Measurements from ENCODE around the gene ARFGAP3.
"Not testable (repeated sequence)": the region's sequence is repeated elsewhere in the genome, so short reads cannot be mapped to it uniquely, and the experiment has no call there.

ARFGAP3 gene

DNA sequence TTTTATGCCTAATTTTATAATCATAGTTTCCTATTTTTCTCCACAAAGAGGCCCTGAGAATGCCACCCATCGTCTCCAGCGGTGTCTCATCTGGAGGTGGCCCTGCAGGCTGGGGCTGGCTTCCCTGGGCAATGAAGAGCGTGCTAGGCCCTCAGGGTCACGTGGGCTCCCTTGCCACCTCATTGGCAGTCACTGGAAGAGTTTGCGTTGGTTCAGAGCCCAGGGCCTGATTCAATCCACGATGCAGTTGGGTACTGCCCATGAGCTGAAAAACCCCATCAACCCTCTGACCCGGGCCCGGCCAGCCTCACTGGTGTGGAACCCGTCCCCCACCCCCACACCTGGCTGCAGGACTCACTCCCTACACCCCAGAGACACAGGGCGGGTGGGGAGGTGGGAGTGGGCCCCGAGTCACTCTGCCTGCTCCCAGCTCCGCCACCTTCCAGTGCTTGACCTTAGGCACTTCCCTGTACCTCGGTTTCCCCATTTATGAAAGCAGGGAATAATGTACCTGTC is 93.0 kb downstream of the ARFGAP3 start:
- TF ChIP-seq POLR2AphosphoS5 (IDR thresholded peaks at IDR 0.05; ENCODE audit: borderline replicate concordance, low read depth, low read length) (no peak), FOXP2 (optimal IDR thresholded peaks at IDR 0.05; ENCODE audit: control extremely low read depth, extremely low read length, insufficient read depth) (no peak), EZH2 (IDR thresholded peaks at IDR 0.05) (no peak)
- Histone ChIP-seq H3K9me3 (ENCODE audit: low read depth, low read length) (no peaks in the 10 kb centered on the region), H3K27ac (no peak overlapping the region), H3K4me3 (no peak overlapping the region), H3K36me3 (ENCODE audit: insufficient read depth, low read length) (no peaks in the 10 kb centered on the region), H3K9ac (ENCODE audit: insufficient read length) (no peak overlapping the region)
- DNase-seq (ENCODE audit: low read depth, low spot score): no peak

DNA sequence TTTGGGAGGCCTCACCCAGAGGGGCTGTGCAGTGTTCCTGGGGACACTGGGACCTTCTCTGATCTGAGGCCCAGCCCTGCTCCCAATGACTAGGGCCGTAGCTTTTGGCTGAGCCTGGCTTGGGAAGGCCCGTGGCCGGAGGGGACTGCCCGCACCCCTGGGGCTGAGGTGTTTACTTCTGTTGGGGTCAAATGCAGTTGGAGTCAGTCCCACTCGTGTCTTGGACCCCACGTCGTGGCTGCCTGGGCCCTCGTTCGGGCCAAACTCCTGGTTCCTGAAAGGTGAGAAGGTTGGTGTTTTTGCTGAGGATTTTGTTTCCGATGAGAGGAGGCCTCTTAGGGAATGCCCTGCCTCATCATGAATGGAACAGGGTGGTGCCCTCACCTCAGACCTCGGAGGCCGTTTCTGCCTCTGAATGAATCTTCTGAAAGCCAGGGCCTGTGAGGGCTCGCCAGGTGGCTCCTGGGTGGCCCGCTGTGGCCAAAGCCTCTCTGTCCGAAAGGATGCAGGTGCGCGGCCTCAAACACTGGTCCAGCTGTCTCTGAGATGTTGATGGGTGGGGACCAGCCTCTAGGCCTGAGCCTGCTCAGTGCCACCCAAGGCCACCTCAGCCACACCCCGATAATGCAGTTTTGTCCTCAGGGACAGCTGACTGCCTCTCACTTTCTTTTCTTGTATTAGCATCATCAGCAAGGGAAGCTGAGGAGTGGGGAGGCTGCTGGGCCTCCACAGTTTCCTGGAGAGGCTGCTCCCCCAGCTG is 96.1 kb downstream of the ARFGAP3 start:
- no peak for DNase-seq (ENCODE audit: low read depth, low spot score)
- no peak overlapping the region for H3K9ac ChIP-seq (ENCODE audit: insufficient read length)
- no peak for TF ChIP-seq EZH2 (IDR thresholded peaks at IDR 0.05)
- no peak for TF ChIP-seq POLR2AphosphoS5 (IDR thresholded peaks at IDR 0.05; ENCODE audit: borderline replicate concordance, low read depth, low read length)
- no peak for TF ChIP-seq FOXP2 (optimal IDR thresholded peaks at IDR 0.05; ENCODE audit: control extremely low read depth, extremely low read length, insufficient read depth)
- H3K9me3 ChIP-seq (ENCODE audit: low read depth, low read length): no peaks in the 10 kb centered on the region
- H3K4me3 ChIP-seq: no peak overlapping the region
- H3K36me3 ChIP-seq (ENCODE audit: insufficient read depth, low read length): no peaks in the 10 kb centered on the region
- no peak overlapping the region for H3K27ac ChIP-seq

DNA sequence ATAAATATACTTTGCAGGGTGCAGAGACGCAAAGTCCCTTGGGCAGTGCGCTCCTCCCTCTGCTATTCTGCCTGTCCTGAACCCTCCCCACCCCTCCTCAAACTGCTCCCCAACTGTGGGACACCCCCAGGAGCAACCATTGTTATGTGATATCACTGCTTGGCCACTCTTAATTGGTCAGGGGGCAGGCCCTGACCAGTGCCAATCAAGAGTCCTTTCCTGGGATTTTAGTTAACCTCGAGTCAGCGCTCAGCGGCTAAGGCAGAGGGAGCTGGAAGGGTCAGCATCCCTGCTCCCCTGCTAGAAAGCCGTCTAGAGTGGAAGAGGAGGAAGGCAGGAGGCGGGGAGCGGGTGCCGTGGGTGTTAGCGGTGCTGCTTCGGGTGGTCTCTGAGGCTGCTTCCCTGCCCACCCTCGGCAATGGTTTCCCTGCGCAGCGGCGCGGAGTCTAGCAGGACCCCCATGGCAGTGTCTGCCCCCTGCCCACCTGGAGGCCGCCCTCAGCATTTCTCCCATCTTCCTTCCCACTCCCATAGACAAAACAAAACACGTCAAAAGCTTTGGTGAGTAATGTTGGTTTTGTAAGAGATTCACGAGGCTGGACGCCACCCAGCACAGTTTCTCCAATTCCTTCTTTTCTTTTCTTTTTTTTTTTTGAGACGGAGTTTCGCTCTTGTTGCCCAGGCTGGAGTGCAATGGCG is 98.0 kb downstream of the ARFGAP3 start:
- Histone ChIP-seq H3K9ac (ENCODE audit: insufficient read length) (no peak overlapping the region), H3K27ac (no peak overlapping the region), H3K4me3 (no peak overlapping the region), H3K36me3 (ENCODE audit: insufficient read depth, low read length) (no peaks in the 10 kb centered on the region), H3K9me3 (ENCODE audit: low read depth, low read length) (no peaks in the 10 kb centered on the region)
- no peak for TF ChIP-seq EZH2 (IDR thresholded peaks at IDR 0.05)
- no peak for TF ChIP-seq FOXP2 (optimal IDR thresholded peaks at IDR 0.05; ENCODE audit: control extremely low read depth, extremely low read length, insufficient read depth)
- no peak for TF ChIP-seq POLR2AphosphoS5 (IDR thresholded peaks at IDR 0.05; ENCODE audit: borderline replicate concordance, low read depth, low read length)
- DNase-seq (ENCODE audit: low read depth, low spot score): no peak

DNA sequence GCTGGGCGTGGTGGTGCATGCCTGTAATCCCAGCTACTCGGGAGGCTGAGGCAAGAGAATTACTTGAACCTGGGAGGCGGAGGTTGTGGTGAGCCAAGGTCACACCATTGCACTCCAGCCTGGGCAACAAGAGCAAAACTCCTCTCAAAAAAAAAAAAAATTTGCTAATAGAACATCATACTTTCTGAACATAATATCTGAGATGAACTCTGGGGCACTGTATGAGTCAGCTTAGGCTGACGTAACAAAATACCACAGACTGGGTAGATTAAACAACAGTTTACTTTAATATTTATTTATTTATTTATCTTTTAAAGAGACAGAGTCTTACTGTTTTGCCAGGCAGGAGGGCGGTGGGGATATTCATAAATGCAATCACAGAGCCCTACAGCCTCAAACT is 101.5 kb downstream of the ARFGAP3 start:
- H3K36me3 ChIP-seq (ENCODE audit: insufficient read depth, low read length); H3K9ac ChIP-seq (ENCODE audit: insufficient read length); DNase-seq (ENCODE audit: low read depth, low spot score); H3K4me3 ChIP-seq; H3K9me3 ChIP-seq (ENCODE audit: low read depth, low read length); H3K27ac ChIP-seq: not testable (repeated sequence)

DNA sequence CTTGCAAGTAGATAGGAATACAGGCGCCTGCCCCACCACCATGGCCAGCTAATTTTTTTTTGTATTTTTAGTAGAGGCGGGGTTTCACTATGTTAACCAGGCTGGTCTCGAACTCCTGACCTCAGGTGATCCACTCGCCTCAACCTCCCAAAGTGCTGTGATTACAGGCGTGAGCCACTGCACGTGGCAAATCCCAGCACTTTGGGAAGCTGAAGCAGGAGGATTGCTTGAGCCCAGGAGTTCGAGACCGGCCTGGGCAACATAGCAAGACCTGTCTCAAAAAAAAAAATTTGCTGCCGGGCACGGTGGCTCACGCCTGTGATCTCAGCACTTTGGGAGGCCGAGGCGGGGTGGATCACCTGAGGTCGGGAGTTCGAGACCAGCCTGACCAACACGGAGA is 102.0 kb downstream of the ARFGAP3 start:
- not testable (repeated sequence) for DNase-seq (ENCODE audit: low read depth, low spot score); H3K36me3 ChIP-seq (ENCODE audit: insufficient read depth, low read length); H3K9me3 ChIP-seq (ENCODE audit: low read depth, low read length); H3K27ac ChIP-seq; H3K9ac ChIP-seq (ENCODE audit: insufficient read length); H3K4me3 ChIP-seq

DNA sequence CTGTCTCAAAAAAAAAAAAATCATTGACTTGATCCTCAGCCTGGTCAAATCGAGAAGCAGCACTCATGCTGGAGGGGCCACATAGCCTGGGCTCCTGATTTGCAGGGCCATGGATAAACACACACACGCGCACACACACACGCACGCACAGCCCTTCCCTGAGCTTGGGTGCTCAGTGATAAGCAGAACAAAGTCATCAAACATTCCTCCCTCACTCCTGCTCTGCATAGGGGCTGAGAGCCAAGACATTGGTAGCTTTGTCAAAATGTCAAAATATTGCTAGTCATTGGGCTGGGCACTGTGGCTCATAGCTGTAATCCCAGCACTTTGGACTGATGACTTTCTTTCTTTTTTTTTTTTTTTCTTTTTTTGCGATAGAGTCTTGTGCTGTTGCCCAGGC is 102.4 kb downstream of the ARFGAP3 start:
- H3K27ac ChIP-seq: no peak overlapping the region
- no peaks in the 10 kb centered on the region for H3K9me3 ChIP-seq (ENCODE audit: low read depth, low read length)
- no peak for DNase-seq (ENCODE audit: low read depth, low spot score)

DNA sequence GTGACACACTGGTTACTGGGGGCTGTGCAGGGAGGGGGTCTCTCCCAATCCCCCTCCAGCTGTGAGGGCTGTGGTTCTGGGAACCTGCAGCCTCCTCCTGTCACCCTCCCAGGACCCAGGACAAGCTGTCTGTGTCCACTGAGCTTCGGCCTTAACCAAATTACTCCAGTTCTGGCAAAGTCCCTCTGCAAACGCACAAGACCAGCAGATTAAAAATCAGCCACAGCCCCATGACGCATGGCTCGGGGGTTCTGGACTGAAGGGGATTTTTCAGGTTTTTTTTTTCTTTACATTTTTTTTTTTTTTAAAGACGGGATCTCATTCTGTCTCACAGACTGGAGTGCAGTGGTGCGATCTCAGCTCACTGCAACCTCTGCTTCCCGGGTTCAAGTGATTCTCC is 104.2 kb downstream of the ARFGAP3 start:
- Histone ChIP-seq H3K9me3 (ENCODE audit: low read depth, low read length) (no peaks in the 10 kb centered on the region), H3K36me3 (ENCODE audit: insufficient read depth, low read length) (no peaks in the 10 kb centered on the region), H3K9ac (ENCODE audit: insufficient read length) (no peak overlapping the region), H3K4me3 (no peak overlapping the region), H3K27ac (no peak overlapping the region)
- TF ChIP-seq EZH2 (IDR thresholded peaks at IDR 0.05) (no peak), POLR2AphosphoS5 (IDR thresholded peaks at IDR 0.05; ENCODE audit: borderline replicate concordance, low read depth, low read length) (no peak), FOXP2 (optimal IDR thresholded peaks at IDR 0.05; ENCODE audit: control extremely low read depth, extremely low read length, insufficient read depth) (no peak)
- no peak for DNase-seq (ENCODE audit: low read depth, low spot score)

More for the DNA sequence above, 102.4 kb downstream of the ARFGAP3 start:
- Histone ChIP-seq H3K36me3 (ENCODE audit: insufficient read depth, low read length) (no peaks in the 10 kb centered on the region), H3K9ac (ENCODE audit: insufficient read length) (no peak overlapping the region), H3K4me3 (no peak overlapping the region)
- TF ChIP-seq FOXP2 (optimal IDR thresholded peaks at IDR 0.05; ENCODE audit: control extremely low read depth, extremely low read length, insufficient read depth): no peak
- TF ChIP-seq POLR2AphosphoS5 (IDR thresholded peaks at IDR 0.05; ENCODE audit: borderline replicate concordance, low read depth, low read length): no peak
- TF ChIP-seq EZH2 (IDR thresholded peaks at IDR 0.05): no peak

DNA sequence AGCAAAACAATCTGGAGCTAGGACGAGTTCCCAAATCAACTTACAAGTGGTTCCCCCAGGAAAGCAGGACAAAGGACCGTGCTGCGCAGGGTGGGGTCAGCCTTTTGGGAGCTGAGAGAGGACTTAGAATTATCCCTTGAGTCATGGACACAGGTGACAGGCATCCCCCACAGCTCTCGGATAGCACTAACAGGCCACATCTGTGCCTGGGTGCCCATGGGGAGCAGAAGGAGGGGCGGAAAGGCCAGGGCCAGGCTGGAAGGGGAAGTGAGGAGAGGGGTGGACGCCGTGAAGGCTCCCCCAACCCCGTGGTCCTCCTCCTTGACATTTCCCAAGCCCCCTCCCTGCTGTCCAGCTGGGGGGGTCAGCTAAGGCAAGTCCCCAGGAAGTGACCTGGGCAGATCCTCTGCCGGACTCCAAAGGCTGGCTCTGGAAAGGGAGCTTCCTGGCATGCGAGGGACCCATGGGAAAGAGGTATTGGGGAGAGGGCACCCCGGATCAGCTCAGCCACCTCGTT is 104.8 kb downstream of the ARFGAP3 start:
- H3K9me3 ChIP-seq (ENCODE audit: low read depth, low read length): no peaks in the 10 kb centered on the region
- TF ChIP-seq POLR2AphosphoS5 (IDR thresholded peaks at IDR 0.05; ENCODE audit: borderline replicate concordance, low read depth, low read length) (no peak), EZH2 (IDR thresholded peaks at IDR 0.05) (no peak), FOXP2 (optimal IDR thresholded peaks at IDR 0.05; ENCODE audit: control extremely low read depth, extremely low read length, insufficient read depth) (no peak)
- H3K36me3 ChIP-seq (ENCODE audit: insufficient read depth, low read length): no peaks in the 10 kb centered on the region
- no peak for DNase-seq (ENCODE audit: low read depth, low spot score)
- H3K4me3 ChIP-seq: no peak overlapping the region
- no peak overlapping the region for H3K9ac ChIP-seq (ENCODE audit: insufficient read length)
- no peak overlapping the region for H3K27ac ChIP-seq

DNA sequence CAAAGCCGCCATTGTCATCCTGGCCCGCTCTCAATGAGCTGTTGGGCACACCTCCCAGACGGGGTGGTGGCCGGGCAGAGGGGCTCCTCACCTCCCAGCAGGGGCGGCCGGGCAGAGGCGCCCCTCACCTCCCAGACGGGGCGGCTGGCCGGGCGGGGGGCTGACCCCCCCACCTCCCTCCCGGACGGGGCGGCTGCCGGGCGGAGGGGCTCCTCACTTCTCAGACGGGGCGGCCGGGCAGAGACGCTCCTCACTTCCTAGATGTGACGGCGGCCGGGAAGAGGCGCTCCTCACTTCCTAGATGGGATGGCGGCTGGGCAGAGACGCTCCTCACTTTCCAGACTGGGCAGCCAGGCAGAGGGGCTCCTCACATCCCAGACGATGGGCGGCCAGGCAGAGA is 106.7 kb downstream of the ARFGAP3 start:
- H3K4me3 ChIP-seq; H3K27ac ChIP-seq; H3K9me3 ChIP-seq (ENCODE audit: low read depth, low read length); H3K36me3 ChIP-seq (ENCODE audit: insufficient read depth, low read length); H3K9ac ChIP-seq (ENCODE audit: insufficient read length); DNase-seq (ENCODE audit: low read depth, low spot score): not testable (repeated sequence)

All from SK-N-MC (cell line).